GM21381 (cell line): ENCODE data around the gene GPR55.

Source experiments
- ATAC-seq: cut with Tn5 transposase; IDR thresholded peaks from one replicate; pipeline ENCODE4 v1.9.1; 2021; ENCODE audit warnings: mild to moderate bottlenecking, moderate library complexity; ENCODE audit not compliant: unreplicated experiment

GPR55 gene

DNA sequence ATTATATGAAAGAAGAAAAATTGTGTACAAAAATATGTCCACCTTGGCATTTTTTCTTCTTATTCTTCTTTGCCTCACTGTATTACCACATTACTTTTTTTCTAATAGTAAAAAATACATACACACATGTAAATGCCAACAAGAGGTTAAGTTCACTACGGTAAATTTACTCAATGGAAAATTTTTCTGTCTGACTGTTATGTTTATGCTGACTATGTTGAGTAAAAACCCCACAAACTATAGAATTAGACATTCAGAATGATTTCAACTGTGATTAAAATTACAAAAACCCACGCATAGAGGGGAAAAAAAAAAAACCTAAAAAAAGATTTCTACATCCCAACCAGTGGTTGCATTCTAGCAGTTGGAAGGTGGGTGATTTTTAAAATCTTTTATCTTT, 5.4 kb downstream of the GPR55 start:
- no peak for ATAC-seq

DNA sequence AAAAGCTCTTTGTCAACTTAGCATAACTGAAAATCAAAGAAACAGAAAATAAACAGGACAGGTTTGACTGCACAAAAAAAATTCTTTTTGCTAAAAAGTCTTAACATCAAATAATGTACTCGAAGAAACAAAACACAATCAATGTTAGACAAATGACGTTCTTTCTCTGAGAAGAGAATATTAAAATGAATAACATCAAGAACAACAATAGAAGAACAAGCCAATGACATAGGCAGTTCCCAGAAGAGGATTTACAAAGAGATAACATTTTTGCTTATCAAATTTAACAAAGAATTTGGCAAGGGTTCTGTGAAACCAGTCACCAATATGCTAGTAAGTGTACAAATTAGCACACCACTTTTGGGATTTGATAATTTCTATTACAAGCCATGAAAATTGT, 5.8 kb downstream of the GPR55 start:
- no peak for ATAC-seq

DNA sequence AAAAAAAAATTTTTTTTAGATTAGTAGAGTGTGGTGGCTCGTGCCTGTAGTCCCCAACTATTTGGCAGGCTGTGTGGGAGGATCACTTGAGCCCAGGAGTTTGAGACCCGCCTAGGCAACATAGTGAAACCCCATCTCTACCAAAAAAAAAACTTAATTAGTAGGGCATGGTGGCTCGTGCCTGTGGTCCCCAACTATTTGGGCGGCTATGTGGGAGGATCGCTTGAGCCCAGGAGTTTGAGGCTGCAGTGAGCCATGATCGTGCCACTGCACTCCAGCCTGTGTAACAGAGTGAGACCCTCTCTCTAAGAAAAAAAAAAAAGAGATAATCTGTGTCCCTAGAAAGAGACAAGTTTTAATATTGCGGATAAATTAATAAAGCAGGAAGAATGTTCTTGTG, 8.8 kb downstream of the GPR55 start:
- no peak for ATAC-seq

DNA sequence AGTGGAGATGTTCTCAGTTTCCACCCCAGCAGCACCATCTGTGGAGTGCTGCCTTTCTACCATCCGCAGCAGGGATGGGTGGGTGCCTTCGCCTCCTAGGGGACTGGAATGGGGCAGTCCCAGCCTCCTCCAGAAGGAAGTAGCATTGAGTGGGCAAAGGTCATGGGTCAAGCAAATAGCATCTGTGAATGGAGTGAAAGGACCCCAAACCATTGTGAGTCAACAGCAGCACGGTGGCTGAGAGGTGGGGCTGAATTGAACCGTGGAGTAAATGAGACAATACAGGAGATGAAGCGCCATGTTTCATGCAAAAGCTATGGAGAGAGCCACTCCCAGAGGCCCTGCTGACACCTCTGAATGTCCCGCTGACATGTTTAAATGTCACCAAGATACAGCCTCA, 9.7 kb downstream of the GPR55 start:
- no peak for ATAC-seq

DNA sequence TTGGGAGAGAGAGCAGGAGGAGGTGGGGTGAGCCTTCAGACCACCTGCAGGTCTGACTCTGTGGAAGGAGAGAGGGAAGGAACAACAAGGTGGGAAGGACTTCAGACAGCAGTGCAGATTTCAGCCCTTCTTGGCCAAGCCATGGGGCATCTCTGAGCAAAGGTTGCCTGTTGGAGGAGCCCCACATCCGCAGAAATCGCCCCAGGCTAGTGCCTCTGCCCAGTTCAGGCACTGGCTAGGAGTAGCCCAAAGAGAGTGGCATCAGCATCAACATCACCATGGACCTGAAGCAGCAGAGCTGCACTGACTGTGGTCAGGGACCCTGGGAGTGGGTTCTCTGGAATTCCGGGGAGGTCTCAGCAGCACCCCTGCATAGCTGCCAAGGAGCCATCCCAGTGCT, 10.2 kb downstream of the GPR55 start:
- ATAC-seq, result no peak

DNA sequence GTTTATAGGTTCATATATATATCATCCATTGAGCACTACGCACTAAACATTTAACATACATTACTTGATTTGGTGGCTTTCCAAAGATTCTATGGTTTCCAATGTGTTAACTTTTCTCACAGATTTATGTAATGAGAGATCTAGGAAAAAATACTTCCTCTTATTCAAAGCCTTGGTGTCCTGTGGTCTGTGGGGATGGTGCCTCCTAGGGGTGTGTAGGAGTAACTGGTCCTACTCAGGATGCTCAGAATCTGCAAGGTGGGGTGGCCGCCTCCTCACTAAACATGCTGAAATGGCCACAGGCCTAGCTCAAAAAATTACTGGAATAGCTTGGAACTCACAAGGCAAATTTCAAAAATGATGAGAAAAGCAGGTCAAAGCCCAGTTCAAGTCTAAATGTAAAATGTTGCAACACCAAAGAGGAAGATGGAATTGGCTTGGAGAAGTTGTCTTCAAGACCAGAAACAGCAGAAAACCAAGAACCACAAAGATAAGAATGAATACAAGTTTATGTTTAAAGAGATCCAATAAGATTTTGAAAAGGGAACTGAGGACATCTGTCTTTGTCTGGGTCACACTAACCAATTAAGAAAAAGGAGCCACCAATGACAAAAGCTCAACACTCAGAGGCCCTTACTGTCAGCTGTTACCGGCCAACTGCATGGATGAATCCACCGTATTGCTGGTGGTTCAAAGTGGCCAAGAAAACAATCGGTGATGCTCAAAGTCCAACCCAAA, 11.5 kb downstream of the GPR55 start:
- no peak for ATAC-seq

DNA sequence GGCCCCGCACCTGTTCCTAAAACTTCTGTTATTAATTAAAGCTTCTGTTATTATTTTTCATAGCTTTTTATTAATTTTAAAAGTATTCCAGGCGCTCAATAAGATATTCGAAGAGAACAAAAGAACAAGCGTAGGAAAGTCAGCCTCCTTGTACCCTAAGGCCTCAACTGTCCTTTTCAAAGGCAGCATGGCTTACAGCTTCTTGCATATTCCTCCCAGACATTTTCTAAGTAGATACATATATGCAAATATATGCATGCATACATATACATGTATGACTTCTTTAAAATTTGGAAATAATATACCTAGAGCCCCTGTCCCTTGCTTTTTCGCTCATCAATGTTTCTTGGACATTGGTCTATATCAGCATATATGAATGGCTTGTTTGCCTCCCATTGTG, 12.3 kb downstream of the GPR55 start:
- ATAC-seq, result no peak

DNA sequence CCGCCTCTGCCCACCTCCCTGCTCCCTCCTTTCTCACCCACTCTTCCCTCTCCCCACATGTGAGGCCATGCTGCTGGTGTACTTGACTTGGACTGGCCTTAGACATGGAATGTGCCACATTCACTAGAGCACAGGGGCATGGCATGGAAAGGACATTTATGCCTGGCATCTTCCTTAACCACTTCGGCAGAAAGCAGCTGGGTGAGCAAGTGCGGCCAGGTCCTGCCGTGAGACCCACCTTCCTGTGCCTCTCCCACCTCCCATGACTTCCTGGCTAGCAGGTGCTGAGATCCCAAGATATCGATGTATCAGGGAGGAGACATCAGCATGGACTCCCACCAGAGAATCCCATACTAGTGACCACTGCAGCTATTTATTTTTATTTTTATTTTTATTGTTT, 13.0 kb downstream of the GPR55 start:
- no peak for ATAC-seq

DNA sequence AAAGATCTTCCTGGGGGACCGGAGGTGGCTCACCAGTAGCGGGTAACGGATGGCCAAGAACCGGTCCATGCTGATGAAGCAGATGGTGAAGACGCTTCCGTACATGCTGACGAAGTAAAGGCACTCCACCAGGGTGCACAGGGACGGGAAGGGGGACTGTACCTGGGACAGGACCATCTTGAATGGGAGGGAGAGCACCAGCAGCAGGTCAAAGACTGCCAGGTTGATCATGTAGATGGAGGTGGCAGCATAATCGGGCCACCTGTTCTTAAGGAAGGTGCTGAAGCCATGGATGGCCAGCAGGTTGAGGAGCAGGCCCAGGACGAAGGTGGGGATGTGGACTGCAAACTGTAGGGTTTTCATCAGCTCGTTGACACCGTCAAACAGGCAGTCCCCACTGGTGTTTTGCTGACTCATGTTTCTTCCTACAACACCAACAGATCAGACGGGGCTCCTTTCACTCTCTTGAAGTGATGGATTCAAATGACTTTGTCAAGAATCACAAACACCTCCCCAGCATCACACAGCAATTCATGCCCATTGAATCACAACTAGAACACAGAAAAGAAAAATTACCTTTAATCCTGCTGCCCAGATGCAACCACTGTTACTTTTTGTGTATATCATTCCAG, 14.4 kb downstream of the GPR55 start:
- no peak for ATAC-seq

DNA sequence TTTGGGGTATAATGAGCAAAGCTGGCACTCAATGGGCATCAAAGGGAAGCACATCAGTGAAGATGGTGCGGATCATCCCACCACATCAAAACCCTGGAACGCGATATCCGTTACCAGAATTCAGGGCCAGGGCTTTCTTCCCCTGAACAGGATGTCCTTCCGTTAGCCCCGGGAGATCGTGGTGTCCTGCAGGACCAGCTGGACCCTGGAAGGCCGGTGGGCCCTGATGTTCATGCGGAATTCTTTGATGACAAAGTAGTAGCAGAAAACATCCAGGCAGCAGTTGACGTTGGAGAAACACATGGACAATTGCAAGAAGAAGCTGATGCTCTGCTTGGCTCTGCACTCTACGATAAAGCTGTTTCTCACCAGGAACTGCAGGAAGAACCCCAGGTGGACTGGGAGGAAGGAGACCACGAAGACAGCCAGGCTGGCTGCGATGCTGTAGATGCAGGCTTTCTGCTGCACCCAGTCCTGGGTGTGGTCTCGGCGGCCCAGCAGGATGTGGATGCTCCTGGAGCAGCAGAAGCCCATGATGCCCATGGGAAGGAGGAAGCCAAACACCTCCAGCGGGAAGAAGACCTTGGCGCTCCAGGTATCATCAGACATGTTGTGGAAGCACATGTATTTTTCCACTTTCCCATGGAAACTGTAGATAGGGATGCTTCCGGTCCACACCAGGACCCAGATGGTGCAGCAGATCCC, 15.0 kb downstream of the GPR55 start:
- ATAC-seq, result no peak

DNA sequence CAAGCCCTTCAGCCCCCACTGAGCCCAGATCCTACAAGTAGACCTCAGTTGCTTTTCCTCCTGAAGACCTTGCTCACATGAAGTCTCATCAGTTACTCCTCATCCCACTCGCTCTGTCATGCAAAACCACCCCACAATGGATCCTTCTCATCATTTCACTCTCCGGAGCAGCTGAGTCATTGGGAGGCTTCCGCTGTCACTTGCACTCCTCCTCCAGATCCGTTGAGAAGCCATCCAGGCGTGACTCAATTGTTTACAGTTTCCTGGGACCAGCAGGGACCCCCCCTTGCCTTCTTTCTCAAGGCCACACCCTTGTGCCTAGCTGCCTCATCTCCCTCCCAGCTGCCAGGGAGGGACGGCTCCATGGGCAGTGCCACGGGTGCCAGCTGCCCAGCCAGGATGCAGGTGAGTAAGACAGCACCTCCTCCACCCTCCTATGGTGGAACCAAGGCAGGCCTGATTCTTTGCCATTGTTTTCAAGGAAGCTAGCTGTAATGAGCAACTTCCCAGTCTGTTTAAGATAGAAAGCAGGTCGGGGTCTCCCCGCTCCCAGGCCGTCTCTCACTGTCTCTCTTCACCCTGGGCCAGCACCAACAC, 16.3 kb downstream of the GPR55 start:
- ATAC-seq, result no peak

DNA sequence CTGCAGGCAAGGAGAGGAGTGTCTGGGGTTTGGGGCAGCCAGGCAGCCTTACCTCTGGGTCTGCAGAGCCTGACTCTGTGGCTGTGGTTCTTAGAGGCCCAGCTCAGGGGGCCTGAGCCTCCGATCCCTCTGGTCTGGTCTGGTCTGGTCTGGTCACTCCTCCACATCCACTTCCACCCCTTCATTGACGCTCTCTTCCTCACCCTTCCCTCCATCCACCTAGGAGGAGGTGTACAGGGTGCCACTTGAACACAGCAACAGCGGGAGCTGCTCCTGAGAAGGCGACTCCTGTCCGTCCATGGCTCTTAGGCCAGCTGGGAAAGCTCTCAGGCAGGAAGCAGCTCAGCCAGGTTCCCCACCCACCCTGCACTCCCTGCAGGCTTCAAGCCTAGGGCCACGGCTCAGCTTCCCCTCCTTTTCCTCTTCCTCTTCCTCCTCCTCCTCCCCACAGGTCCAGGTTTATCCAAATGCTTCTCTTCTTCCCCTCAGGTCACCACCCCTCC, 16.9 kb downstream of the GPR55 start:
- ATAC-seq, result no peak

DNA sequence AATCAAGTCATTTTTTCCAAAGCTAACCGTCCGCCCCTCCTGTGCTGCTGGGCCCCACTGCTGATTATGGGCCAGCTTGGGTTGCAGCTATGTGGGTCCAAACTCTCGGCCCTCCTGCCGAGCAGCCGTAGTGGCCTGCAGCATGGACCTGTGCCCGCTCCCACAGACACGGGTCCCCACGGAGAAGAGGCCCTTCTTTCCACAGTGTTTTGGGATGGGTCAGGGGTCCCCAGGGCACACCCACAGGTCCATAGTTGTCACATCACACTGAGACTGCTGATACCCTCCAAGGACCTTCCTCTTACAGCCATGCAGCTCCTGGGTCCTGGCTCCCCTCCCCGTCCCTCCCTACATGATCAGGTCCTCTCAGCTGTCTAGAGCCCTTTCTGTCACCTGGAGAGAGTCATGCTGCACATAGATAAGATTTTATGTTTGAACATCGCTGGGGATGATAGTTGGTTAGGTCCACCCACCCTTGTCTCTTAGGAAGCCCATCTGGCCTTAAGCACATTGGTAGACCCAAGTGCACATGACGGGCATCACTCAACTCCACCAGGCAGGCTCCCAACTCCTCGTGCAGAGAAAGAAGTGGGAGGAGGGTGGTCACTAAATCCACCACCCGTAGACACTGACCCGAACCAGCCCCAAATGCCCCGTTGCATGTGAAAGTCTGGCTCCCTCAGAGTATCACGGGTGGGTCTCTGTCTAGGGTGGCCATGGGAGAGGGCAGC, 17.5 kb downstream of the GPR55 start:
- no peak for ATAC-seq

DNA sequence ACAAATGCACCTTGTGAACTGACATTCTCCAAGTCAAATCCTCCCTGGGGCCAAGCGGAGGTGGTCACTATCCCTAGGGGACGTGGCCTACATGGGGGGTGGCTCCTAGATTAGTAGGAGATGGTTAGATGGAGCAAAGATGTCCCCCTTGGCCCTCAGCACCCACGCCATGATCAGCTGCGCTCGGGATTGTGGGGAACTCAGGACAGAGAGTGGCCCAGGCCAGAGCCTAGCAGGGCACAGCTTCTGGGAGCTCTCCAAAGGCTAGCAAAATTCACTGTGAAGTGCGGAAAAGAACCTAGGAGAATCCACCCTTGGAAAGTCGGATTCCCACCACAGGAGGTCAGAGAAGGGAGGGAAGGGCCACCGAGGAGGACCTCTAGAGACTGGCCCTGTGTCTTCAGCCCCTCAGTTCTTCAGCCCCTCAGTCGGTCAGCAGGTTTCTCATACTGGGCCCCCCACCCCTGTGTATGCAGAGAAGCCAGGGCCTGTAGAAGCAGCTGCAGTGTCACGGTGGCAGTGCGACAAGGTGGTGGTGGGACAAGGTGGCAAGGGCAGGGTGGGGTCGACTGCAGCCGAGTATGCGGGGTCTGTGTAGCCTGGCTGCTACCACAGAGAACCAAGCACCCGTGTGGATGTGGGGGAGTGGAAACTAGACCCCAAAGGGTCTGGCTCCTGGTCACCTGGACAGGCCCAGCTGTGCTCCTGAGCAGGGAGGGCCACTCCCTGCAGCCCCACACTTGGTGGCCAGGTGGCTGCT, 18.4 kb downstream of the GPR55 start:
- ATAC-seq, result no peak

DNA sequence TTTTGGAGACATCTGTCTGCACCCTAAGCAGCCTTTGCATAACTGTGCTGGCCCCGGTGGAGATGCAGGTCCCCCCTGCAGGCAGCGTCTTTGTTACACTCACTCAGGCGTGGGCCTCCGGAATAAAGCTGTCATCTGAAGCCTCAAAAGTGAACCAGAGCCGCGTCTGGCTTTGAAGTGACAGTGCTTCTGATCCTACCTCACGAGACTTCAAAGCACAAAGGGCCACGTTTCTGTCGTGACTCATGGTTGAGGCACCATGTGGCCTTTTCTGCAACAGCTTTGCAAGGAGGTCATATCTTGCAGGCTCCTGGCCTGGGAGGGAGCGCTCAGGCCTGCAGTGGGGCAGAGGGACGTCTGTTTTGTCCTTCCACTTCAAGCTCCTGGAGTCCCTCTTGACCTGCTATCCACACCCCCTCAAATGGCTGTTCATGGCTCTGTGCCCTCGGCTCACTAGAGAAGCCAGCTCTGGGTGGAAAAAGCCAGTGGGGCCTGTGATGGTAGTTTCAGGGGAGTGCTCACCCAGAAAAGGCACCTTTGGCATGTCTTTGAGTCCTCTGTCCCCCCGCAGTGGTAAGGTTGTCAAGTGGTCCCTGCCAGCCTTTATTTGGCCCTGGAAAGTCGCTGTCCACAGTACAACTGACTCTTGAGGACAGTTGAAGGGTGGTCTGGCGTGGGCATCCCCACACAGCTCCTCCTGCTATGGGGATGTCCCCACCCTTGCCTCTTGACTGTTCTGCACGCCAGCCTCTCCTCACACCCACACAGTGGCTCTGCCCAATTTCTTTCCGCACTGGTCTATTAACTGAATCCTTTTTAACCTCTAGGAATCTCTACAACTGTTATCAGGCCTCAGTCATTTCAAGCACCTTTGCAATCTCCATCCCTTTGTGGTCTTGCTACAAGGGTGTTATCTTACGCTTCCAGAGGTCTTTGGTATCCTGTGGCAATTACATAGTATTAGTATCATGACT, 19.3 kb downstream of the GPR55 start:
- no peak for ATAC-seq

DNA sequence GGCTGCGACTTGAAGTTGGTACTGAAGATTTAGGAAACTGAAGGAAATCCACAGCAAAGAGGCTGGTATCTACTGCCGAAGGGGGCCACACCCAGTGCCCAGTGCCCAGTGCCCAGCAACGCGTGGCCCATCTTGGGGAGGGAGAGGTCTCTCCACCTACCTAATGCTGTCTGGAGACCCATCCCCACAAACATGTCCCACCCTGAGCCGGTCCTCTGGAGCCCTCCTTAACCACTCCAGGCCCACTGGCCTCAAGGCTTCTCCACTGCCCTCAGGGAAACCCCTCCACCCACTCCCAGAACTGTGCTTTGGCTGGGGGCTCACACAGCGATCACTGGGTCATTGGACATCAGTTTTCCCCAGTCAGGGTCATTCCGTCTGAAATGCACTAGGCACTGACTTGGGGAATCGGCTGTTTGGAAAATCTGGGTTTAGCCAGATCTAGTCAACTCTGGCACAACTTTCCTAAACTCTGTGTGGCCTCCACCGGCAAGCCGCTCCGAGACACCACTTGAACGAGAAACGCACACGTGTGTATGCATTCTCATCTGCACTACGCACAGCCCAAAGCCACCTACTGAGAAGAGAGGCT, 20.1 kb downstream of the GPR55 start:
- ATAC-seq, result no peak

DNA sequence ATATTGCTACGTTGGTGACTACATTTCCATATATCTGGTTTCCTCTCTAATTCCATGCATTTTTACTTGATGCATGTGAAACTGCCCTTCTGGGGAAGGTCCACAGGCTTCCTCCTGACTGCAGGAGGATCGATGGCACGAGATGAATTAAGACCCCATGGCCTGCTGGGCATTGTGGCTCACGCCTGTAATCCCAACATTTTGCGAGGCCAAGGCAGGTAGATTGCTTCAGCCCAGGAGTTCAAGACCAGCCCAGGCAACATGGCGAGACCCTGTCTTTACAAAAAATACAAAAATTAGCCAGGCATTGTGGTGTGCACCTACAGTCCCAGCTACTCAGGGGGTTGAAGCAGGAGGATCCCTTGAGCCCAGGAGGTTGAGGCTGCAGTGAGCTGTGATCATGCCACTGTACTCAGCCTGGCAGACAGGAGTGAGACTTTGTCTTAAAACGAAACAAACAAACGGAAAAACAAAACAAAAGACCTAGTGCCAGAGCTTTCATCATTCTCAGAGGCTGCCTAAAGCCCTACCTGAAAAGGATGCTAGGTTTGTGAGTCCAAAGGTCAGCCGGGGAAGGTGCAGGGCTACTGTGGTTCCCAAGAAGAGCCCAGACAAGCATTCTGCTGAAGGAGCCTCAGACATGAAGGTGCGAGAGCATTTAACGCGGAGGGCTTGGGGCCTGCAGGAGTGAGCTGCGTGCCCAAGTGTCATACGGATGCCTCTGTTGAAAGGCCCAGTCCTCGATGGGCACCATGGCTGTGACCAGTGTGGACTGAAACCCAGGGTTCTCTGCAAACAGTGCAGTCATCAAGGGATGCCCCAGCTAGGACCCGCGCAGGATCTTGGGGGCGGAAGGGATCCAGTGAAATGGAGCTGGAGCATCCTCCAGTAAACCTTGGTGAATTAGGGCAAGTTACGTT, 21.6 kb downstream of the GPR55 start:
- ATAC-seq, result no peak
